ENCODE results near the gene TMEM240. TPM values are rescaled to one million over a fixed set of nuclear protein-coding genes. Genes with fewer than 3 reads are reported as not detected.
"Not testable (repeated sequence)": the region's sequence is repeated elsewhere in the genome, so short reads cannot be mapped to it uniquely, and the experiment has no call there.

The TMEM240 gene
- total RNA-seq, 1 donor from 2014 or later = 1.4 TPM

DNA sequence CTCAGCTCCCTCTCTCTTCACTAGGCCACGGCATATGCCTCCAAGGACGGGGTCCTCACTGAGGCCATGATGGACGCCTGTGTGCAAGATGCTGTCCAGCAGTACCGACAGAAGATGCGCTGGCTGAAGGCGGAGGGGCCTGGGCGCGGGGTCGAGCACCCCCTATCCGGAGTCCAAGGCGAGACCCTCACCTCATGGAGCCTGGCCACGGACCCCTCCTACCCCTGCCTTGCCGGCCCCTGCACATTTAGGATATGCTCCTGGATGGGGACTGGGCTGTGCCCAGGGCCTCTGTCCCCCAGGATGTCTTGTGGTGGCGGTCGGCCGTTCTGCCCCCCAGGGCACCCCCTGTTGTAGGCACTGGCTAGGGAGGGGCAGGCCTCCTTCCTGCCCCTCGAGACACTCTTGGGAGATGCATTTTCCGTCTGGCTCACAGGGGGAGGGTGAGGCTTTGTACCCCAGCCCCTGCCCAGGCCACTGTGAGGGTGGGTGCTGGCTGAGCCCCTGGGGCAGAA lies 44.9 kb downstream of the TMEM240 start:
- not testable (repeated sequence) for DNase-seq (ENCODE audit: low read depth in 2 of 2)

DNA sequence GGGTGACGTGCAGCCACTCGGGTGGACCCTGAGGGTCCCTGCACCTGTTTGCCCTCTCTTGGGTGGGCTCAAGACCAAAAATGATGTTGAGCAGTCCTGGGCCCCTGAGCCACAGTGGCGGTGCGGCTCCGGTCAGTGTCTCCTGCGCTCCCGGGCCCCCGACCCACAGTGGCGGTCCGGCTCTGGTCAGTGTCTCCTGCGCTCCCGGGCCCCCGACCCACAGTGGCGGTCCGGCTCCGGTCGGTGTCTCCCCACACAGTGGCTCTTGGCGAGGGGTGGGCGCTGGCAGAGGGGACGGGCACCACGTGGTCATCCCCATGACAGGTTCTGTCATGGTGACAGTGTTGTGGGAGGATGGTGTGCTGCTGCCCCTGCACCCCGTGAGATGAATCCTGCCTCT lies 46.1 kb downstream of the TMEM240 start:
- not testable (repeated sequence) for DNase-seq (ENCODE audit: low read depth in 2 of 2)

DNA sequence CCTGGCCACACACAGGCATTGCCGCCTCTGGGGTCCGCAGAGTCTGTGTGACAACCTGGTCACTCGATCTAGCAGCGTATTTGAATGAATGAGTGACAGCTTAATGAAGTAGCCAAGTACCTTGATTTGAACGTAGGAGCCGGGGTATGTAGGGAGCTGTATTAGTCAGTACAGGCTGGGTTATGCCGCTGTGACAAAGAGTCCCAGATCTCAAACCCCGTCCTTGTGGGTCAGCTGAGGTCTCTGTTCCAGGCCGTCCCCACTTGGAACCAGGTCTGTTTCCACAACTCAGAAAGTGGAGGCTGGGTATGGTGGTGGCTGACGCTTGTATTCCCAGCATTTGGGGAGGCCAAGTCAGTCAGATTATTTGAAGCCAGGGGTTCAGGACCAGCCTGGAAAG lies 48.8 kb downstream of the TMEM240 start:
- DNase-seq (ENCODE audit: low read depth in 2 of 2) = no peak

DNA sequence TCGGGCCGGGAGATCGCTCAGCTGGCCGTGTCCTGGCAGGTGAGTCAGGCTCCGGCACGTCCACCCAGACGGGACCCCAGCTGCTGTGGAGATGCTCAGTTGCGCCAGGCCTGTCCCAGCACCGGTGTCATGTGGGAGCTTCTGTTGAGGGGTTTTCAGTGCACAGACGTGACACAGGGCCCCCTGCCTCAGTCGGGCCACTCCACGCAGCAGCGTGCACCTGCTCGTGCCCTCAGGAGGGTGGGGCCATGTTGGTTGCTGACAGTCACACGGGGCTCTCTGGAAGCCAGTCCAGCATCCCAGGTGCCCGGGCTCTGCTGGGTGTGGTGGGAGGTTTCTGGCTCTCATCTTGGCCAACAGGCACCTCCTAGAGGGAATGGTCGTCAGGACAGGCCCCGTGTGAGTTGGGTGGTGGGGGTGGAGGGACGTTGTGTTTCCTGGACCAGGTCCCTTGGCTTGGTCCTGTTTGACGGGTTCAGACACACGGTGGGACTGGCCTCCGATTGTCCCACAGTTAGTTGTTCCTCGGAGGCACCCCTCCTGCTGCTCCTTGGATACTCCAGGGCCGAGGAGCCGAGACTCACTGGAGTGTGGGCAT lies 49.7 kb downstream of the TMEM240 start:
- DNase-seq (ENCODE audit: low read depth in 2 of 2) = no peak

DNA sequence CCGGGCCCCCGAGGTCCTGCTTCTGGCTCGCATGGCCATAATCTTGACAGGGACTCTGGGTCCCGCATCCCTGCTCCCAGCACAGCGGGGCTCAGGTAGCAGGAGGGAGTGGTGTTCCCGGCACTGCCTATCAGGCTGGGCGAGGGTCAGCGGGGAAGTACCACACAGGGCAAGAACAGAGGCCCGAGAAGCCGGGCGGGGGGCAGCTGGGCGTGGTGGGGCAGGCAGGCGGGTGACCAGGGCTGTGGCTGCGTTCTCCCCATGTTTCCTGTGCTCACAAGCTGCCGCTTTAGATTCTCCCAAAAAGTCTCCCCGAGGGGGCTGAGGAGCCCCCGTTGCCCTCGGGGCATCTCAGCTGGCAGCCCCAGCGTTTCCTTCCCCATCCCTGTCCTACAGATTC lies 50.6 kb downstream of the TMEM240 start:
- no peak for DNase-seq (ENCODE audit: low read depth in 2 of 2)

DNA sequence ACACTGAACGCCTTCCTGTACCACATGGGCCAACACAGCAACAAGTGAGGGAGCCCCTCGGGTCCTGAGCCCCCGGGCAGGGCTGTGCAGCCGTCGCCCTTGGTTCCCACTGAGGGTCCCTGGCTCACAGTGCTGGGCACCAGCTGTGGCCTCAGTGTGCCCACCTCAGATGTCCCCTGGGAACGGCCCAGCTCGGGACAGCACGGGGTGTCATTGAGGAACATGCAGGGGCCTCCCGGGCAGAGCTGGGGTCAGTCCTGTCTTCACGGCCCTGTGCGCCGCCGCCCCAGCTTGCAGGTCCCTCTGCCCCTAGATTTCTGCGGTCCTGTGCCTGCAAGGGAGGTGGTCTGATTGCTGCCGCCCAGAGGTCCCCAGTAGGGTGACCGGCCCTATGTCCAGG lies 51.2 kb downstream of the TMEM240 start:
- no peak for DNase-seq (ENCODE audit: low read depth in 2 of 2)

DNA sequence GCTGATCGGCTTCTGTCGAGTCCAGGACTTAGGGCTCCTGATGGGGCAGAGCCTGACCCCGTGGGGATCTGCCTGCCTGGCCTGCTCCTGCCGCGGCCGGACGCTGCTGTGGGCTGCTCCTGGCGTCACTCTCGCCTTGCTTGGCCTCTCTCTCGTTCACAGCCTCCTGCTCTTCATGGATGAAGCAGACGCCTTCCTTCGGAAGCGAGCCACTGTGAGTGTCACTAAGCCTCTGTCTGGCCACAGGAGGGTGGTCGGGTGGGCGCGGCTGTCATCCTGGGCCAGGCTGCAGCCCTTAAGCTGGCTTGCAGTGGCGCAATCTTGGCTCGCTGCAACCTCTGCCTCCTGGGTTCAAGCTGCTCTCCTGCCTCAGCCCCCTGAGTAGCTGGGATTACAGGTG lies 52.7 kb downstream of the TMEM240 start:
- no peak for DNase-seq (ENCODE audit: low read depth in 2 of 2)

DNA sequence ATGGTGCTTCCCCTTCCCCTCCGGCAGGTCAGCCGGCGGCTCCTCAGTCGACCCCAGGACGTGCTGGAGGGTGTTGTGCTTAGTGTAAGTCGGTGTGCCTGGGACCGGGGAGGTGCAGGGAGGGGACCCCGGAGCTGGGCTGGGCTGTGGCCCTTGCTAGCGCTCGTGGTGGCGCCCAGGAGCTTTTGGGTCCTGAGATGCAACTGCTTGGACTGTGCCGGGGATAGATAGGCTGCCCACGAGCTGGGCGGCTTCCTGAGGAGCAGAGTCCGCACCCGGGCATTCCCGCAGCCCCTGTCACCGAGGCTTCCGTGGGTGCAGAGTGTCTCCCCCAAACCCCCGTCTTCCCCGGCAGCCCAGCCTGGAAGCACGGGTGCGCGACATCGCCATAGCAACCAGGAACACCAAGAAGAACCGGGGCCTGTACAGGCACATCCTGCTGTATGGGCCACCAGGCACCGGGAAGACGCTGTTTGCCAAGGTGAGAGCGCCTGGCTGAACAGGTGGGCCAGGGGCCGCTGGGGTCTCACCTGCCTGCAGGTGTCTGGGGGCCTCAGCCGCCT lies 54.6 kb downstream of the TMEM240 start:
- not testable (repeated sequence) for DNase-seq (ENCODE audit: low read depth in 2 of 2)

DNA sequence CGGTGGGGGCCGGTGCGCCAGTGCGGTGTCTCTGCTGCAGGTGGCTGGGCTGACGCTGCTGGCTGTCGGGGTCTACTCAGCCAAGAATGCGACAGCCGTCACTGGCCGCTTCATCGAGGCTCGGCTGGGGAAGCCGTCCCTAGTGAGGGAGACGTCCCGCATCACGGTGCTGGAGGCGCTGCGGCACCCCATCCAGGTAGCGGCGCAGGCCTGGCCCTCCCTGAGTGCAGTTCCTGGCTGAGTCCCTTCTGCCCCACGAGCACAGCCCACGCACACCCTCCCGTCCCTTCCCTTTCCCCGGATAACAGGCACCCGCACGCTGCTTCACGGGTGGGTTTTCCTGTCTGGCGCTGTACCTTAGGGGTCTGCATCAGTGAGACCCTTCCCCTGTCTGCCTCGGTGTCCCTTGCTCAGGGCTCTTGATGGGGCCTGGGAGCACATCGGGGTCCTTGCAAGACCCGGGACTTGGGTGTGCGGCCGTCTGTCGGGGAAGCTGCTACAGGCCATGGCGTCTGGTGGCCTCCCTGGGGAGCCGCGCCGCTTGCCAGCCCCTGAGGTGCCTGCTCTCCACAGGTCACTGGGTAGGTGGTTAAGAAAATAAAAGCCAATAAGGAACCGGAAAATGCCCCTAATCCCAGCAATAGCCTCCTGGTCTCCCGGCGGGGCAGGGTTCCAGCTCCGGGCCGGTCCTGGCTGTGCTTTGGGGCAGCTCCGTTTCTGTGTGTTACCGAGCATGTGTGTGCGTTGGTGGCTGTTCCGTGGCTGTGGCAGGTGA lies 55.3 kb downstream of the TMEM240 start:
- not testable (repeated sequence) for DNase-seq (ENCODE audit: low read depth in 2 of 2)

Other genes starting within 250 kb of the TMEM240 start
- 10.0 and 14.7 TPM in 2 replicates for gene ACAP3, start 232.7 kb downstream of the TMEM240 start, total RNA-seq
- gene PUSL1, start 232.0 kb downstream of the TMEM240 start, total RNA-seq = 6.9 and 8.1 TPM in 2 replicates
- 44.9 and 50.4 TPM in 2 replicates for gene INTS11, start 216.0 kb downstream of the TMEM240 start, total RNA-seq
- 10.7 and 16.3 TPM in 2 replicates for gene CPTP, start 215.8 kb downstream of the TMEM240 start, total RNA-seq
- under 0.01 and 0.20 TPM in 2 replicates for gene TAS1R3, start 209.3 kb downstream of the TMEM240 start, total RNA-seq
- 19.4 and 39.7 TPM in 2 replicates for gene DVL1, start 191.2 kb downstream of the TMEM240 start, total RNA-seq
- 0.20 and 0.44 TPM in 2 replicates for gene MXRA8, start 182.1 kb downstream of the TMEM240 start, total RNA-seq
- gene AURKAIP1, start 165.4 kb downstream of the TMEM240 start, total RNA-seq = 83.2 and 87.7 TPM in 2 replicates
- gene CCNL2, start 141.3 kb downstream of the TMEM240 start, total RNA-seq = 36.0 and 57.9 TPM in 2 replicates
- 79.8 and 90.2 TPM in 2 replicates for gene MRPL20, start 133.3 kb downstream of the TMEM240 start, total RNA-seq
- under 0.01 and 0.22 TPM in 2 replicates for gene ANKRD65, start 119.3 kb downstream of the TMEM240 start, total RNA-seq
- gene VWA1, start 104.9 kb downstream of the TMEM240 start, total RNA-seq = 2.2 and 5.0 TPM in 2 replicates
- under 0.01 TPM in 2 replicates for gene ATAD3C, start 90.9 kb downstream of the TMEM240 start, total RNA-seq
- 13.5 and 19.4 TPM in 2 replicates for gene ATAD3B, start 68.9 kb downstream of the TMEM240 start, total RNA-seq
- gene ATAD3A, start 28.5 kb downstream of the TMEM240 start, total RNA-seq = 17.1 and 22.2 TPM in 2 replicates
- gene SSU72, start 34.2 kb upstream of the TMEM240 start, total RNA-seq = 49.3 and 50.8 TPM in 2 replicates
- 0.44 and 0.99 TPM in 2 replicates for gene FNDC10, start 59.5 kb upstream of the TMEM240 start, total RNA-seq
- 20.5 and 51.6 TPM in 2 replicates for gene MIB2, start 74.9 kb upstream of the TMEM240 start, total RNA-seq
- 0.44 and 1.2 TPM in 2 replicates for gene MMP23B, start 91.5 kb upstream of the TMEM240 start, total RNA-seq
- gene CDK11B, start 118.4 kb upstream of the TMEM240 start, total RNA-seq = 4.6 and 5.8 TPM in 2 replicates
- 15.5 and 21.6 TPM in 2 replicates for gene SLC35E2B, start 152.2 kb upstream of the TMEM240 start, total RNA-seq
- 4.4 and 10.5 TPM in 2 replicates for gene CDK11A, start 183.7 kb upstream of the TMEM240 start, total RNA-seq
- 25.3 and 34.7 TPM in 2 replicates for gene NADK, start 237.8 kb upstream of the TMEM240 start, total RNA-seq

Data from lung microvascular endothelial cell (primary cell).